GM13977 (cell line): ENCODE data around the gene LRP8.

Source experiments
- DNase-seq: peaks from one replicate; pipeline ENCODE4 v3.0.0; 2012; ENCODE audit warnings: low spot score
- CTCF ChIP-seq: IDR thresholded peaks from 2 replicates; pipeline ENCODE4 v1.5.1; 2012; ENCODE audit warnings: mild to moderate bottlenecking, control low read depth; ENCODE audit not compliant: insufficient read depth; ENCODE audit errors: extremely low read depth, missing control alignments
- in situ Hi-C: fragments of 300-500 bp; cut with MboI; formaldehyde crosslinking; loops from one replicate; pipeline ENCODE4 v1.12.0; 2022; ENCODE audit warnings: low sequenced_read_pairs, low pct_unique_long_range_greater_than_20kb, mixed read lengths, inconsistent platforms; ENCODE audit not compliant: unreplicated experiment

The LRP8 gene

GRCh38 chr1:53325326-53326087 is 2.4 kb downstream of the LRP8 start:
- in situ Hi-C loops = no loop called here
- no peak for DNase-seq
- no peak for TF ChIP-seq CTCF

GRCh38 chr1:53324728-53325297 is 3.1 kb downstream of the LRP8 start:
- TF ChIP-seq CTCF = no peak
- in situ Hi-C loops = no loop called here
- no peak for DNase-seq

GRCh38 chr1:53324321-53324720 is 3.5 kb downstream of the LRP8 start:
- no peak for DNase-seq
- no peak for TF ChIP-seq CTCF
- in situ Hi-C loops = no loop called here

- no peak for DNase-seq
- in situ Hi-C loops = no loop called here
Measured at GRCh38 chr1:53323316-53323715, 4.6 kb downstream of the LRP8 start.

GRCh38 chr1:53321776-53322602 is 5.9 kb downstream of the LRP8 start:
- in situ Hi-C loops = no loop called here
- no peak for TF ChIP-seq CTCF
- no peak for DNase-seq

More at GRCh38 chr1:53323316-53323715, 4.6 kb downstream of the LRP8 start:
- TF ChIP-seq CTCF = no peak

- no peak for DNase-seq
Measured at GRCh38 chr1:53321366-53321765, 6.5 kb downstream of the LRP8 start.

More at GRCh38 chr1:53321366-53321765, 6.5 kb downstream of the LRP8 start:
- peak; percentile 41 for TF ChIP-seq CTCF
- in situ Hi-C loops = no loop called here
